GM21825 (cell line): ENCODE measurements around the gene UQCRC1.

Source experiments
- ATAC-seq: cut with Tn5 transposase; IDR thresholded peaks from one replicate; pipeline ENCODE4 v1.9.1; 2021; ENCODE audit warnings: mild to moderate bottlenecking, moderate library complexity; ENCODE audit not compliant: unreplicated experiment

Gene UQCRC1

GRCh38 chr3:48609088-48610005 lies at the start of gene UQCRC1:
Gene UQCRC1, minus strand, starts transcription at chr3:48609646. Its CDS starts 26 bp downstream, at chr3:48609620.
- ATAC-seq = peak; percentile 94

GRCh38 chr3:48656841-48657281 lies 47.4 kb upstream of the UQCRC1 start:
- no peak for ATAC-seq

GRCh38 chr3:48656061-48656840 lies 46.8 kb upstream of the UQCRC1 start:
- peak; percentile 48 for ATAC-seq

DNA sequence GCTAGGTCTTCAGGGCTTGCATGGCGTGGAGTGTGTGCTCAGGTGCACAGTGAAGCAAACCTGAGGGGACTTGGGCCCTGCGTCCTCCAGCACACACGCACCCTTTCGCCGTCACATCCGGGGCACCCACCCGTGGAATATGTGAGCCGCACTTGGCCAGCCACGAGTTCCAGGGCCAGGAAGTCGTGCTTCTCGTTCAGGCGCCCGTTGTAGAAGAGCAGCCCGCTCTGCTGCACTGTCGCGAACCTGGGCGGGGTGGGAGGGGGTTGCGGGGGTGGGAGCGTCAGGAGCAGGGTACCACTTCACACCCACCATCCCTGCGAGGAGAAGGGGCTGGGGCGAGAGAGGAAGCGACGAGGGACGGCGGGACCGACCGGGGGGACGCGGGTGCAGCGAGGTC lies 46.2 kb upstream of the UQCRC1 start:
- ATAC-seq = no peak

GRCh38 chr3:48655063-48655462 lies 45.6 kb upstream of the UQCRC1 start:
- ATAC-seq = no peak

DNA sequence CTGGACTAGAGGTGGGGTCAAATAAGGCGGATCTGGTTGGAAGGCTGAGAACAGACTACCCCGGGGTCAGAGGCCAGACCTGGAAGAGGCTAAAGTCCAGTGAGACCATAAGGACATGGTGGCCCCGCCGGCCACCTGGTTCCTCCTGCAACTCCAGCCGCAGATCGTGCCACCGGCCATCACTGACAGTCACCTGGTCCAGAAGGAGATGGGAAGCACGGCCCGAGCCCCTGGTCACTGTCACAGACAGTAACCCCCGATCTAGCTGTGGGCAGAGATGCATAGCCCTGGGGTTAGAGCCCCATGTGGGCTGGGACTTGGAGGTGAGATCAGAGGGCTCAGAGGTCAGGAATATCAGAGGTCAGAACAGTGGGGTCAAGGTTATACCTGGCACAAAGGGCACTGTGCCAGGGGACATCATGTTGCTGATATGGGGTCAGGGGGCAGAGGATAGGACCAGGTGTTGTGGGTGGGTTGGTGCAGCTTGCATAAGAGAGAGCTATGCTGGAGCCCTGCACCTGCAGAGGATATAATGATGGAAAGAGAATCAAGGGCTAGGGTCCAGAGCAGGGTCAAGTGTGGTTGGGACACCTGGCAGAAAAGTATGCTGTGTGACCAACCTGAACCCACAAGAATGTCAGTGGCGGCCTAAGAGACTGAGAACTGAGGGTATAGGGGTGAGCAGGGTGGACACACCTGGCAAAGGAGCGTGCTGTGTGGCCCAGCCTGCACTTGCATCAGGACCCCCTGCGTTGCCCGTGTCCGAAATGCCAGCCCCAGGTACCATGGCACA lies 43.7 kb upstream of the UQCRC1 start:
- ATAC-seq = no peak

DNA sequence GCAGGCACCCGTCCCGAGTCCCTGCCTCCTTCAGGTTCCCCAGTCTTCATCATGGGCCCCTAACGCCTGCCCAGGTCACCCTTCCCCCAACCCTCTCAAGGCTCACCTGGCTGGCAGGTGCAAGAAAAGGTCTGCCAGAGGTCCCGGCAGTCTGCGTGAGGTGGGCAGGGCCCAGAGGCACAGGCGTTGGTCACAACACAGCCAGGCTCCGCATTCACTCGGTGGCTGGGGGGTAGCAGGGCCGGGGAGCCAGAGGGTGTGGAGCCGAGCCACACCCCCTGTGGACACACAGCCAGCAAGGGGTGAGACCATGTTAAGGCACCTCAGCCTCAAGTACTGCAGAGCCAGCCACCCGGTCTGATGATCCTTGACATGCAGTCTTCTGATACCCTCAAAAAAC lies 42.3 kb upstream of the UQCRC1 start:
- ATAC-seq = no peak

DNA sequence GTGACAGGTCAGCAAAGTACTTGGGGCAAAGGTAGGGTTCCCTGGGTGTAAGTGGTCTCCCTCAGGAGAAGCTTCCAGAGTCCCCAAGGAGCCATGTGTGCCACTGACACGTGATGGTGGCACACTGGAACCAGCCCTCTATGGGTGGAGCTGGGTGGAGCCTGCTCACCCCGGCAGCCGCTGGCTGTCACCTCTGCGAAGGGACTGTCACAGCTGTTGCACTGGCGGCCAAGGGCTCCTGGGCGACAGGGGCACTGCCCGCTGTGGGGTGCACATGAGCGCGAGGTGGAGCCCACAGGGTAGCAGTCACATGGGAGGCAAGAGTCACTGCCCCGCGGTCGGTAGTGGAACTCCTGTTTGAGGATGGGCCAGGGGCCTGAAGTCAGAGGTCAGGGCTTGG lies 41.3 kb upstream of the UQCRC1 start:
- no peak for ATAC-seq

DNA sequence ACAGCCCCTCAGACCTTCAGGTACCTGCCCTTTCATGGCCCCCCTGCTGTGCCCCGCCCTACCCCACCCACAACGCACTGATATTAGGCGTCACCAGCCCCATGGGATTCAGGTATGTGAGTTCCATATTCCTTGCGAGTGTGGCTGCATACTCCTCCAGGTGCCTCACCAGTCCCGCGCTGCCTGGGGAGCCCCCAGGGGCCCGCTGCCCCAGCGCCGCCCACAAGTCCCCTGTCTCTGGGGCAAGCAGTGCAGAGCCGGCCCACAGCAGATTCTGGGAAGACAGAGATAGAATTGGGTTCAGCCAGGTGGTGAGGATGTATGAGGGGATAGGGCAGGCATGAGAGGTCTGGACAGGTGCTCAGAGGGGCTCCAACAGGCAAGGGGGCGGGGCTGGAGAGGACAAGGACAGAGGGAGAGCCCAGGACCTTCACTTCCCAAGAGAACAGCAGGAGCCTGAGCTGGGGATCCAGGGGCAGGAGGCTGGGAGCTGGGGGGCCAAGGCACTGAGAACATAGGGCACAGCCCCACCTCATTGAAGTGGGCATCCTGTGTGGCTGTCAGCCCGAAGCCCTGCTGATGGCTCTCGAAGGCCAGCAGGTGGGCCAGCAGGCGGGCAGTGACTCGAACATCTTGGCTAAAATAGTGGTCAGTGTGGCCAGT lies 38.9 kb upstream of the UQCRC1 start:
- no peak for ATAC-seq

- no peak for ATAC-seq
Observed at GRCh38 chr3:48647714-48648113, 38.3 kb upstream of the UQCRC1 start.

- ATAC-seq = no peak
Observed at GRCh38 chr3:48644898-48645760, 35.7 kb upstream of the UQCRC1 start.

DNA sequence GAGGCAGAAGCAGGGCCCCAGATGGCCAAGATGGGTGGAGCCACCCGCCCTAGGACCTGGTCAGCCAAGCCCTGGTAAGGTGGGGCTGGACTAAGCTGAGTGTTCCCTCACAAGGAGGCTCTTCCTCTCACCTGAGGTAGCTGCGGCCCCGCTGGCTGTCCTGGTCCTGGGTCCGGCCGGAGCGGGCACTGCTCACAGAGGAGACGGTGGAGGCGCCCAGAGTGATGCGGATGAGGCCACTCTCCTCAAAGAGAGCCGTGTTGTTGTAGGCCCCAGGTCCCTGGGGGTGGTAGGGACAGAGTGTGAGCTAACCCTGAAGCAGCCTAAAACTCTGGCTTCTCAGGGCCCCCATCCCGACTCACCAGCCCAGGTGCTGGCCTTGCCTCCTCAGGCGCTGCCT lies 33.2 kb upstream of the UQCRC1 start:
- ATAC-seq = no peak

DNA sequence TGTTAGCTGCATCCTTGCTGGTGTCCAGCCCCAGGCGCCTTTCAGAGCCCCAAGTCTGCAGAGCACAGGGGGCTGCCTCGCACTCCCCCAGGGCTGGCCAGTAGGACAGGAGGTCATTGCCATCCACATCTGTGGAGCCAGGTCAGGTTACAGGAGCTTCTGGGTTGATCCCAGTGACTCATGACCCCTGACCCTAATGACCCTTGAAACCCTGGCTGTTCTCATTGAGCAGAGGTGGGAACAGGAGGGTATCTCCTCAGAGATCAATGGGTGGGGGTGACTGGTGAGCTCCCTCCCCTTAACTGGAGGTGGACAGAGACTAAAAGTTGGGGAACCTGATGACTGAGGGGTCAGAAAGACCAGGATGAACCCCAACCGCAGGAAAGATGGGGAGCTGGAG lies 31.9 kb upstream of the UQCRC1 start:
- ATAC-seq = no peak

- ATAC-seq = no peak
Observed at GRCh38 chr3:48639944-48640606, 30.6 kb upstream of the UQCRC1 start.

DNA sequence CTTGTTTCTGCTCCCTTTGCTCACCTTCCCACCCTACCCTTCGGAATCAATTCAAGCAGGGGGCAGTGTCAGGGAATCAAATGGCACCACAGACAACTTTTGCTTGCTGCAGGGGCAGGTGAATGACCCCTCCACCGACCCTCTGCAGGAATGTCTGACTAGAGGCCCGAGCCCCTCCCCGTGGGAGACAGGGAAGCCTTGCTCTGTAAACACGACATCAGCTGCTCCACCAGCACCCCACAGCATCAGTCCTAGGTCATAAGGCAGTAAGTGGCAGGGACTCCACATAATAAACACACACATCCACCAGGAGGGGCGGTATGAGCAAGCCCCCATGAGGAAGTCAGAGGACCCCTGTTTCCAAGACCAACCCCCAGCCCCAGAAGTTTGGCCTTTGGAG lies 27.9 kb upstream of the UQCRC1 start:
- no peak for ATAC-seq

- ATAC-seq = no peak
Observed at GRCh38 chr3:48636149-48636655, 26.8 kb upstream of the UQCRC1 start.

DNA sequence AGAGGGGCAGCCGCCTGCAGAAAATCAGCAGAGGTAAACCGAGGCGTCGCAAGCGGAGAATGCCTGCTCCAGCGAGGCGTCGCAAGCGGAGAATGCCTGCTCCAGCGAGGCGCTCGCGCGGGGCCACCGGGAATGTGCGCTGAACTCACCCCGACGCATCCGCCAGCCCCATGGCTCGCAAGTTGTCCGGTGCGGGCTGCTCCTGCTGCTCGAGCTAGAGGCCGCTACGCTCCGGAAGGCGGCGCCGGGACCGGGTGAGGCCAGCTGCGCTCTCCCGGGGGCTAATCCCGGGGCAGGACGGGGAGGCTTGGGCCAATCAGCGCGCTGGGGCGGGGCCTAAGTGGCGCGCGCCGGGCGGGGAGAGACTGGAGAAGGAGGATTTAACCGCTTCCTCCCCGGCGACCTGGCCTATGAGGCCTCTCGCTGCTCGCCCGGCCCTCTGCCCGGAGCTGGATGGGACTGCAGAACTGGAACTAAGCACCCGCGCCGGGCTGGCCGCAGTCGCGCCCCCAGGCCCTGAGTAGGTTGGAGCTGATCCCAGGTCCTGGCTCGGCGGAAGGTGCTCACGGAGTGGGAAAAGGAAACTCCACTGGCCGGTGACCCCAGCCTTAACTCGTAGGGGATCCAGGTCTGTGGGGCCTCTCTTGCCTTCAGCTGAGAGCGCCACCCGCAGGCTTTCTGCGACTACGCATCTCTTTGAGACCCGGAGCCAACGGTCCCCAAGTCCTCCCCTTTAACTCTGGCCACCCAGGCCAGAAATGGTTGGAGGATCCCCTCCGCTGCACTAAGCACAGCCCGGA lies 26.0 kb upstream of the UQCRC1 start, which contains the start of gene SLC26A6:
Gene SLC26A6 (minus strand): TSS at position 240 of the 800 bp plus-strand sequence. CDS start 68 bp downstream, at position 172.
- peak; percentile 85 for ATAC-seq

DNA sequence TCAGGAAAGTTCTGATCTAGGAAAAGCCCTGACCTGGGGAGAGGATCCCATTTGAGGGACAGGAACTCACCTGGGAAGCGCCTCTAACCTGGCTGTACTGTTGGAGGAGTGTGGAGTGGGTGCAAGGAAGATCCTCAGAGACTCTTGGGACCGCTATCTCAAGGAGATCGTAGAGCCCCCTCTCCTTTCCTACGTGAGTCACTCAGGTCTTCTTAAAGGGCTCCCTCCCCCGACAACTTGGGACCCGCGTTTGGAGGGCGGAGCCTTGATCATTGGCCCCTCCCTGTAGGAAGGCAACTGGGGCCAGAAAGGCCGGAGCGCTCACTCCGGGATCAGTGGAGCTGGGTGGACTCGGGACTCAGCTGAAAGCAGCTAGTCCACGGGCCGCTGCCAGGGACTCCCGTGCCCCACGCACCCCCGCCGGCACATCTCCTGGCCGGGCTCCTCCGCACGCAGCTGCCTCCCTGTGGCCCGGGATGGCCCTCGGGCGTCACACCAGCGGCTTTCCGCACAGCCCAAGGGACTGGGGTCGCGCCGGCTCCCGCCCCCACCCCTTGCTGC lies 25.3 kb upstream of the UQCRC1 start:
- ATAC-seq = no peak
